SW 1271 (cell line): ENCODE results near the gene PPP4C.
"Not testable (repeated sequence)": the region's sequence is repeated elsewhere in the genome, so short reads cannot be mapped to it uniquely, and the experiment has no call there.

Experiments used
- DNase-seq, 2 experiments: peaks; one replicate each; lab custom pipeline; 2025; lab: John Stamatoyannopoulos, UW

The PPP4C gene

GRCh38 chr16:30125690-30126089 lies 49.9 kb downstream of the PPP4C start:
- DNase-seq, result not testable (repeated sequence)

- DNase-seq, result no peak
Observed at GRCh38 chr16:30127993-30128392, 52.2 kb downstream of the PPP4C start.

- no peak for DNase-seq
Observed at GRCh38 chr16:30131869-30132475, 56.2 kb downstream of the PPP4C start.

GRCh38 chr16:30132591-30132990 lies 56.8 kb downstream of the PPP4C start:
- DNase-seq, result no peak
